ENCODE data around the gene AADAT. TPM values are rescaled to one million over a fixed set of nuclear protein-coding genes. Genes with fewer than 3 reads are reported as not detected.
"Not testable (repeated sequence)": the region's sequence is repeated elsewhere in the genome, so short reads cannot be mapped to it uniquely, and the experiment has no call there.

Gene AADAT
- total RNA-seq, 1 experiment from 2014 or later, result 2.7 TPM

DNA sequence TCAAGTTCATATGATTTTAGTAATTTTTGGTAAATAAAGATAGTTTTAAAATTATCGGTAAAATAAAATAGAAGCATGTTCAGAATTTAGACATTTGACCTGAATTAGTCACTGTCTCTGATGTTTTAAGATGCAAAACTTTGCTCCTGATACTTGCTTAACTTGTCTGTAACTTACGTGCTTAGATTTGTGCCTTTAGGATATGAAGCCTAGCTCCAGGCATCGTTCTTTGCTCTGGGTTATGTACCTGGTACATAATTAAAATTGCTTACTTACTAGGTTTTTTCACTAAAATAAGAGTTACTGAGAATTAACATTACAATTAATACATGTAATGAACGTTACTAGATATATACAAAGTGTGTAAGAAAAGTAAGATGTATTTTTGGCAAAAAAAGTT is 24.9 kb upstream of the AADAT start:
- ATAC-seq, result no peak

DNA sequence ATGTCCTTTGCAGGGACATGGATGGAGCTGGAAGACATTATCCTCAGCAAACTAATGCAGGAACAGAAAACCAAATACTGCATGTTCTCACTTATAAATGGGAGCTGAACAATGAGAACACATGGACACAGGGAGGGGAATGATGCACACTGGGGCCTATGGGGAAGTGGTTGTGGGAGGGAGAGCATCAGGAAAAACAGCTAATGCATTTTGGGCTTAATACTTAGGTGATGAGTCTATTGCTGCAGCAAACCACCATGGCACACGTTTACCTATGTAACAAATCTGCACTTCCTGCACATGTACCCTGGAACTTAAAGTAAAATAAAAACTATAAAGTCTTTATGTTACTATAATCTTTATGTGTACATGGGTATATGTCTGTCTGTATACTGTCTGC is 24.4 kb upstream of the AADAT start:
- CTCF ChIA-PET; H3F3A ChIP-seq (ENCODE audit: low read length, unreplicated experiment); ATAC-seq; H3K4me2 ChIP-seq (ENCODE audit: low read length); H3K9me2 ChIP-seq (replicated peaks; ENCODE audit: low read length); H3K9me3 ChIP-seq (ENCODE audit: low read length); H4K20me1 ChIP-seq (ENCODE audit: low read length); H2AFZ ChIP-seq (ENCODE audit: low read length); H3K4me3 ChIP-seq (ENCODE audit: low read length); H3K4me1 ChIP-seq (ENCODE audit: insufficient read depth, low read length); H3K27me3 ChIP-seq (ENCODE audit: low read length); H3K27ac ChIP-seq (ENCODE audit: low read length); POLR2A ChIA-PET (ENCODE audit: unreplicated experiment); H3K79me2 ChIP-seq (ENCODE audit: low read length); intact Hi-C loops (cut with micrococcal nuclease); BruUV-seq (replicated peaks); H3K9ac ChIP-seq (ENCODE audit: low read length); H3K36me3 ChIP-seq (ENCODE audit: low read depth, low read length): not testable (repeated sequence)
- DNase-seq, result peak; percentile 9

More for the DNA sequence above, 24.9 kb upstream of the AADAT start:
- no peaks in the 10 kb centered on the region for H3K4me1 ChIP-seq (ENCODE audit: insufficient read depth, low read length)
- ChIA-PET CTCF (no interaction called here), POLR2A (ENCODE audit: unreplicated experiment) (no interaction called here)
- H3K9ac ChIP-seq (ENCODE audit: low read length), result no peak overlapping the region
- no peaks in the 10 kb centered on the region for H3K9me2 ChIP-seq (replicated peaks; ENCODE audit: low read length)
- no peaks in the 10 kb centered on the region for H3K36me3 ChIP-seq (ENCODE audit: low read depth, low read length)
- no peaks in the 10 kb centered on the region for H3K27me3 ChIP-seq (ENCODE audit: low read length)
- BruUV-seq (replicated peaks), result no TSS peak
- no peaks in the 10 kb centered on the region for H4K20me1 ChIP-seq (ENCODE audit: low read length)
- H3K27ac ChIP-seq (ENCODE audit: low read length), result no peak overlapping the region
- peak; percentile 1 for DNase-seq
- H2AFZ ChIP-seq (ENCODE audit: low read length), result no peak overlapping the region
- no peaks in the 10 kb centered on the region for H3K79me2 ChIP-seq (ENCODE audit: low read length)
- intact Hi-C loops (cut with micrococcal nuclease), result no loop called here
- no peaks in the 10 kb centered on the region for H3F3A ChIP-seq (ENCODE audit: low read length, unreplicated experiment)
- no peak overlapping the region for H3K4me3 ChIP-seq (ENCODE audit: low read length)
- TF ChIP-seq EZH2phosphoT487 (IDR thresholded peaks at IDR 0.05; ENCODE audit: borderline replicate concordance, low read length), result no peak
- TF ChIP-seq, protein P1, sequence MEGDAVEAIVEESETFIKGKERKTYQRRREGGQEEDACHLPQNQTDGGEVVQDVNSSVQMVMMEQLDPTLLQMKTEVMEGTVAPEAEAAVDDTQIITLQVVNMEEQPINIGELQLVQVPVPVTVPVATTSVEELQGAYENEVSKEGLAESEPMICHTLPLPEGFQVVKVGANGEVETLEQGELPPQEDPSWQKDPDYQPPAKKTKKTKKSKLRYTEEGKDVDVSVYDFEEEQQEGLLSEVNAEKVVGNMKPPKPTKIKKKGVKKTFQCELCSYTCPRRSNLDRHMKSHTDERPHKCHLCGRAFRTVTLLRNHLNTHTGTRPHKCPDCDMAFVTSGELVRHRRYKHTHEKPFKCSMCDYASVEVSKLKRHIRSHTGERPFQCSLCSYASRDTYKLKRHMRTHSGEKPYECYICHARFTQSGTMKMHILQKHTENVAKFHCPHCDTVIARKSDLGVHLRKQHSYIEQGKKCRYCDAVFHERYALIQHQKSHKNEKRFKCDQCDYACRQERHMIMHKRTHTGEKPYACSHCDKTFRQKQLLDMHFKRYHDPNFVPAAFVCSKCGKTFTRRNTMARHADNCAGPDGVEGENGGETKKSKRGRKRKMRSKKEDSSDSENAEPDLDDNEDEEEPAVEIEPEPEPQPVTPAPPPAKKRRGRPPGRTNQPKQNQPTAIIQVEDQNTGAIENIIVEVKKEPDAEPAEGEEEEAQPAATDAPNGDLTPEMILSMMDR (conservative IDR thresholded peaks at IDR 0.05; ENCODE audit: low read depth, low read length), result no peak
- TF ChIP-seq EZH2 (IDR thresholded peaks at IDR 0.05; ENCODE audit: low read length, unreplicated experiment), result no peak
- no peaks in the 10 kb centered on the region for H3K9me3 ChIP-seq (ENCODE audit: low read length)
- no peak overlapping the region for H3K4me2 ChIP-seq (ENCODE audit: low read length)

DNA sequence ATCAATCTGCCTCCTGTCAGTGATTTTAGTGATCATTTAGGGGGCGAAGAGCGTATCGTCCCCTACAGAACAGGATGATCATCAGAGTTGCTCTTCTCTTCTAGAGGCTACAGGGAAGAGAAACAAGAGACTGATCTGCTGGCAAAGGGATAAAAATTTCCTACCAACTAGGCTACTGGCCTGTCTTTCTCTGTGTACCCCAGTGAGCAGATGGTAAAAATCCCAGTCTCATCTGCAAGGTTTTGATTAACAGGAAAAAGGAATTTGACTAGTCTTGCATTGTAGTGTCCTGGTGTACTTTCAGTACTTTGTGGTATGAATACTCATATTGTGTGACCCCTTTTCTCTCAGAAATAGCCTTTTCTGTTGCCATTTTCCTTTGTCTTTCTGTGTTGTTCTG is 21.8 kb upstream of the AADAT start:
- Histone ChIP-seq H3K27ac (ENCODE audit: low read length) (no peak overlapping the region), H3K79me2 (ENCODE audit: low read length) (no peaks in the 10 kb centered on the region), H3K36me3 (ENCODE audit: low read depth, low read length) (no peaks in the 10 kb centered on the region), H3K9me2 (replicated peaks; ENCODE audit: low read length) (no peaks in the 10 kb centered on the region), H2AFZ (ENCODE audit: low read length) (no peak overlapping the region), H3K9ac (ENCODE audit: low read length) (no peak overlapping the region), H3K9me3 (ENCODE audit: low read length) (no peaks in the 10 kb centered on the region), H3K4me2 (ENCODE audit: low read length) (no peak overlapping the region), H3K4me1 (ENCODE audit: insufficient read depth, low read length) (no peaks in the 10 kb centered on the region), H4K20me1 (ENCODE audit: low read length) (no peaks in the 10 kb centered on the region), H3F3A (ENCODE audit: low read length, unreplicated experiment) (no peaks in the 10 kb centered on the region), H3K4me3 (ENCODE audit: low read length) (no peak overlapping the region), H3K27me3 (ENCODE audit: low read length) (no peaks in the 10 kb centered on the region)
- BruUV-seq (replicated peaks), result no TSS peak
- ATAC-seq (no peak), DNase-seq (no peak)
- intact Hi-C loops (cut with micrococcal nuclease), result no loop called here
- CTCF ChIA-PET, result no interaction called here
- no peak for TF ChIP-seq EZH2 (IDR thresholded peaks at IDR 0.05; ENCODE audit: low read length, unreplicated experiment)
- TF ChIP-seq, protein P1 (conservative IDR thresholded peaks at IDR 0.05; ENCODE audit: low read depth, low read length), result no peak
- no peak for TF ChIP-seq EZH2phosphoT487 (IDR thresholded peaks at IDR 0.05; ENCODE audit: borderline replicate concordance, low read length)
- POLR2A ChIA-PET (ENCODE audit: unreplicated experiment), result no interaction called here

Data from PC-3 (cell line).